ENCODE results near the gene SCUBE1. TPM values are rescaled to one million over a fixed set of nuclear protein-coding genes. Genes with fewer than 3 reads are reported as not detected.
A peak's percentile ranks its signal among the peaks of the same experiment; 100 is the strongest.

SCUBE1 gene
- total RNA-seq, 1 donor from 2014 or later: 42.8 TPM

DNA sequence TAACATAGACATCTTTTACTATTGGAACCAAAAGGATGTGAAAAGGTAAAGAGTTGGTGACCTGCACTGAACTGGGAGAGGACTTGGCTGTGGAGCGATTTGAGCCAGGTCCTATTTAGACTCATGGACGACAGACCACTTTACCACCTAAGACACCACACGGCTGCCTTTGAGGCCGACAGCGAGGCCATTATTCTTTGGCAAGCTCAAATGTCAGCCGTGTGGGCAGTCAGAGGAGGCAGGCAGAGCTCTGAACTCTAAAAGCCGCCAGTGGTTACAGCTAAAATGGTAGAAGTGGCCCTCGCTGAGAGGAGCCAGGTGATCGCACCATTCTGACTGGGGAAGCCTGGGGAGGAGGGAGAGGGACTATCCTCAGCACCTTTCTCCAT is 50.5 kb downstream of the SCUBE1 start:
- Mint-ChIP-seq H3K4me3 (peak overlapping the region; percentile 34), H3K9me3 (no peaks in the 10 kb centered on the region), H3K27ac (no peak overlapping the region), H3K36me3 (no peaks in the 10 kb centered on the region), H3K27me3 (peaks cover 7% of the 10 kb centered on the region), H3K4me1 (ENCODE audit: unreplicated experiment) (peaks cover 55% of the 10 kb centered on the region)
- no peak for DNase-seq (ENCODE audit: extremely low spot score, unreplicated experiment)
- TF ChIP-seq, protein P1, sequence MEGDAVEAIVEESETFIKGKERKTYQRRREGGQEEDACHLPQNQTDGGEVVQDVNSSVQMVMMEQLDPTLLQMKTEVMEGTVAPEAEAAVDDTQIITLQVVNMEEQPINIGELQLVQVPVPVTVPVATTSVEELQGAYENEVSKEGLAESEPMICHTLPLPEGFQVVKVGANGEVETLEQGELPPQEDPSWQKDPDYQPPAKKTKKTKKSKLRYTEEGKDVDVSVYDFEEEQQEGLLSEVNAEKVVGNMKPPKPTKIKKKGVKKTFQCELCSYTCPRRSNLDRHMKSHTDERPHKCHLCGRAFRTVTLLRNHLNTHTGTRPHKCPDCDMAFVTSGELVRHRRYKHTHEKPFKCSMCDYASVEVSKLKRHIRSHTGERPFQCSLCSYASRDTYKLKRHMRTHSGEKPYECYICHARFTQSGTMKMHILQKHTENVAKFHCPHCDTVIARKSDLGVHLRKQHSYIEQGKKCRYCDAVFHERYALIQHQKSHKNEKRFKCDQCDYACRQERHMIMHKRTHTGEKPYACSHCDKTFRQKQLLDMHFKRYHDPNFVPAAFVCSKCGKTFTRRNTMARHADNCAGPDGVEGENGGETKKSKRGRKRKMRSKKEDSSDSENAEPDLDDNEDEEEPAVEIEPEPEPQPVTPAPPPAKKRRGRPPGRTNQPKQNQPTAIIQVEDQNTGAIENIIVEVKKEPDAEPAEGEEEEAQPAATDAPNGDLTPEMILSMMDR (conservative IDR thresholded peaks at IDR 0.05): no peak

DNA sequence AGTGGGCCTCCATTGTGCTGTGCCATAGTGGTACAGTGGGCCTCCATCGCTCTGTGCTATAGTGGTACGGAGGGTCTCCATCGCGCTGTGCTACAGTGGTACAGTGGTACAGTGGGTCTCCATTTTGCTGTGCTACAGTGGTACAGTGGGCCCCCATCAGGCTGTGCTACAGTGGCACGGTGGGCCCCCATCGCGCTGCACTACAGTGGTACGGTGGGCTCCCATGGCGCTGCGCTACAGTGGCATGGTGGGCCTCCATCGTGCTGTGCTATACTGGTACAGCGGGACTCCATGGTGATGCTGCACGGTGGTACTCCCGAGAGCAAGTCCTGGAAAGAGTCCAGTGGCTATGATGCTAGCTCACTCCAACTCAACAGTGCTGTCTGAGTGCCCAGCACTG is 51.8 kb downstream of the SCUBE1 start:
- TF ChIP-seq, protein P1 (conservative IDR thresholded peaks at IDR 0.05): no peak
- peaks cover 51% of the 10 kb centered on the region for H3K4me1 Mint-ChIP-seq (ENCODE audit: unreplicated experiment)
- peaks cover 7% of the 10 kb centered on the region for H3K27me3 Mint-ChIP-seq

DNA sequence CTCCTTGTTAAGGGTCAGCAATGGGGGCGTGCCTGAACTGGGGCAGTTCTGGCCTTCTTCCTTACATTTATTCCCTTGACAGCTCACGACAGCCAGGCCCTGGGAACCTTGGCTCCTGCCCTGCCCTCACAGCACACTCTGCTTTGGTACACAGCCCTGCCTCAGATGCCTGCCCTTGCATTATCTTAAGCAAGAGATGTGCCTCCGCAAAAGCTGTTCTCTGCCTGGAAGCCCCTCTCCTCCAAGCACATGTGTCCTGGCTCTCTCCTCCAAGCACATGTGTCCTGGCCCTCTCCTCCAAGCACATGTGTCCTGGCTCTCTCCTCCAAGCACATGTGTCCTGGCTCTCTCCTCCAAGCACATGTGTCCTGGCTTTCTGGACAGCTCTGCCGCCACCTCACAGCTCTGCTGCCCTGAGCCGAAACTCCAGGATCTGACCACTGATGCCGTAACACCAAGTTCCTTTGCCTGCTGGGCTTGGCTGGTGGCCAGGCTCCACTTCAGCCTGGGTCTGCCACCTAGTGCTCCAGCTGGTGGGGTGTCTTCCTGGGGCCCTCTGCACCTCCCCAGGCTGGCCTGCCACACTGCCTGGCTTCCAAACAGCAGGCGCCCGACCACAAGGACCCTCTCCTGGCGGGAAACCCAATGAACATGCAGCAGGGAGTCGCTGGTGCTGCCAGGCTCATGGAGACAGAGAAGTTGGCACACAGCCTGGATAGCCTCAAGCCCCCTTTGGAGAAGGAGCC is 53.0 kb downstream of the SCUBE1 start:
- no peak overlapping the region for H3K27ac Mint-ChIP-seq
- peaks cover 13% of the 10 kb centered on the region for H3K27me3 Mint-ChIP-seq
- H3K9me3 Mint-ChIP-seq: no peaks in the 10 kb centered on the region
- TF ChIP-seq, protein P1 (conservative IDR thresholded peaks at IDR 0.05): no peak
- H3K4me3 Mint-ChIP-seq: no peak overlapping the region
- H3K36me3 Mint-ChIP-seq: no peaks in the 10 kb centered on the region
- DNase-seq (ENCODE audit: extremely low spot score, unreplicated experiment): no peak
- peaks cover 44% of the 10 kb centered on the region for H3K4me1 Mint-ChIP-seq (ENCODE audit: unreplicated experiment)

More for the DNA sequence above, 51.8 kb downstream of the SCUBE1 start:
- Mint-ChIP-seq H3K36me3 (no peaks in the 10 kb centered on the region), H3K9me3 (no peaks in the 10 kb centered on the region), H3K4me3 (no peak overlapping the region), H3K27ac (no peak overlapping the region)
- DNase-seq (ENCODE audit: extremely low spot score, unreplicated experiment): no peak

DNA sequence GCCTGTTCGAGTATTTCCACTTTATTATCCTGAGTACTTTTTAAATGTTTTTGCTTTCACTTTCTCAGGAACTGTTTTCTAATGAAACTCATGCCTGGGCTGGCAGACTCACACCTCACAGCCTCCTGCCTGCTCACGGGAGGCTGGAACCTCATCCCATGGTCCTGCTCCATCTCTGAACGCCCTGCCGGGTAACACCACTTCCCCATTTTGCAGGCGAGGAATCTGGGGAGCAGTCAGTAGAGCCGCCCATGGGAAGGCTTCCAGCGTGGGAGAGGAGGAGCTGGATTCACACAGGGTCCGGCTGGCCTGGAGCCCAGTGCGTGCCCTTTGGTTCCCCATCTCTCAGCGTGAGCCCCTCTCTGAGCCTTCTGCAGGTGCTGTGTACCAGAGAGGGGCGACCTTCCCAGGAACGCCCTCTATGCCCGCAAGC is 53.6 kb downstream of the SCUBE1 start:
- Mint-ChIP-seq H3K9me3 (no peaks in the 10 kb centered on the region), H3K4me3 (no peak overlapping the region), H3K36me3 (no peaks in the 10 kb centered on the region), H3K27ac (no peak overlapping the region), H3K4me1 (ENCODE audit: unreplicated experiment) (peaks cover 41% of the 10 kb centered on the region), H3K27me3 (peaks cover 14% of the 10 kb centered on the region)
- DNase-seq (ENCODE audit: extremely low spot score, unreplicated experiment): no peak
- TF ChIP-seq, protein P1 (conservative IDR thresholded peaks at IDR 0.05): no peak

DNA sequence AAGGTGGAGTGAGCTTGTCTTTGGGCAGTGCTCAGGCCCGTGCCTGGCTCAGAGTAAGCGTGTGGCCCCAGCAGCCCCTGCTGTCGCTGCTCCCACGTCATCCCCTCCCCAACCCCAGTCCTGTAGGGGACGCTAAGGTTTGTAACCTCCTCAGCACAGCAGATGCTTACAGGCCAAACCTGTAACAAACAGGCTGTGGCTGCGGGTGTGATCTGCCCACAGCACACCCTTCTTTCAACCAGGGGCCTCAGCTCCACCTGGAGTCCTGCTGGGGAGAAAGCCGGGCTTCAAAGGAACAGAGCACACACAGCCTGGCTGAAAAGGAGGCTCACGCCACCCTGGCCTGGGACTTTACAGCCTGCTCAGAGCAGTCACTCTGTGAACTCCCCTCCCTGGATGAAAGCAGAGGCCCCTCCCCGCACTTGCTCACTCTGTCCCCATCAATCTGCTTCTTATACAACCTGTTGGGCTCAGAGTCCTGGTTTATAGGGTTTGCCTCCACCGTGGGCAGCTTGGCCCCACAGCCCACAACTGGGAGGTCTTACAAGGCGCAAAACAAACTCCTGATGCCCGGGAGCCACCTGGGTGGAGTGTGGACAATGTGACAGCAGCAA is 54.3 kb downstream of the SCUBE1 start:
- DNase-seq (ENCODE audit: extremely low spot score, unreplicated experiment): no peak
- no peak overlapping the region for H3K27ac Mint-ChIP-seq
- H3K27me3 Mint-ChIP-seq: peaks cover 14% of the 10 kb centered on the region
- H3K4me3 Mint-ChIP-seq: no peak overlapping the region
- H3K36me3 Mint-ChIP-seq: no peaks in the 10 kb centered on the region
- TF ChIP-seq, protein P1 (conservative IDR thresholded peaks at IDR 0.05): no peak
- no peaks in the 10 kb centered on the region for H3K9me3 Mint-ChIP-seq
- peaks cover 43% of the 10 kb centered on the region for H3K4me1 Mint-ChIP-seq (ENCODE audit: unreplicated experiment)
